ENCODE data around the gene GOLGA6L10.
"Not testable (repeated sequence)": the region's sequence is repeated elsewhere in the genome, so short reads cannot be mapped to it uniquely, and the experiment has no call there.

The GOLGA6L10 gene, protein sequence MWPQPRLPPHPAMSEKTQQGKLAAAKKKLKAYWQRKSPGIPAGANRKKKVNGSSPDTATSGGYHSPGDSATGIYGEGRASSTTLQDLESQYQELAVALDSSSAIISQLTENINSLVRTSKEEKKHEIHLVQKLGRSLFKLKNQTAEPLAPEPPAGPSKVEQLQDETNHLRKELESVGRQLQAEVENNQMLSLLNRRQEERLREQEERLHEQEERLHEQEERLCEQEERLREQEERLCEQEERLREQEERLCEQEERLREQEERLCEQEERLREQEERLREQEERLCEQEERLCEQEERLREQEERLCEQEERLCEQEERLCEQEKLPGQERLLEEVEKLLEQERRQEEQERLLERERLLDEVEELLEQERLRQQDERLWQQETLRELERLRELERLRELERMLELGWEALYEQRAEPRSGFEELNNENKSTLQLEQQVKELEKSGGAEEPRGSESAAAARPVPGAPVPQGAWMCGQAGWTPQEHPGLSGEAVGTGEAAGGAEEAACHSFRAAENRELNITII

DNA sequence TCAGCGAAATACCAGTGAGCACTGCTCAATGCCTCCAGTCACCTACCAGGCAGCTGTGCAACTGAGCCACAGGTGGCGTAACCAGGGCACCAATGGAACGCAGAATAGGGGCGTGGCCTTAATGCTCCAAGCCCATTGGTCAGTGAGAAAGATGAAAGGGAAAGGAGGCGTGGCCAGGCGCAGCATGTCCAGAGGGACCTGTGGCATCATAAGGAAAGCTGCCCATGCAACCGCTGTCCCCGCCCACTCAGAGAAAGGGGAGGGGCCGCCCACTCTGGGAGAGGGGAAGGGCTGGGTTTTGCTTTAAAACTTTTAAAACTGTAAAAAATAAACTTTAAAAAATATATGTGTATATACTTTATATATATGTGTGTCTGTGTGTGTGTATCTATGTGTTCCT is at the start of gene GOLGA6L10:
GOLGA6L10 (minus strand) TSS at position 101 of the 400 bp plus-strand sequence; CDS start at position 1, 100 bp downstream.
- not testable (repeated sequence) for H3K9me3 ChIP-seq (ENCODE audit: insufficient read depth, low read length, severe bottlenecking); ATAC-seq (ENCODE audit: insufficient read depth, low read depth); H3K36me3 ChIP-seq (ENCODE audit: insufficient read depth, low read length); H2AFZ ChIP-seq (ENCODE audit: low read depth, low read length); H3K4me1 ChIP-seq (ENCODE audit: insufficient read depth, low read length); H3K27me3 ChIP-seq (ENCODE audit: insufficient read depth, low read length, poor library complexity); H3K4me2 ChIP-seq (ENCODE audit: insufficient read depth, low read length); H4K20me1 ChIP-seq (ENCODE audit: insufficient read depth, low read length); H3K27ac ChIP-seq (ENCODE audit: low read length); H3K9ac ChIP-seq (ENCODE audit: low read depth, low read length); DNase-seq; H3K79me2 ChIP-seq (ENCODE audit: insufficient read depth, low read length); H3K4me3 ChIP-seq (ENCODE audit: low read depth in 1 of 2, low read length in 2 of 2)

DNA sequence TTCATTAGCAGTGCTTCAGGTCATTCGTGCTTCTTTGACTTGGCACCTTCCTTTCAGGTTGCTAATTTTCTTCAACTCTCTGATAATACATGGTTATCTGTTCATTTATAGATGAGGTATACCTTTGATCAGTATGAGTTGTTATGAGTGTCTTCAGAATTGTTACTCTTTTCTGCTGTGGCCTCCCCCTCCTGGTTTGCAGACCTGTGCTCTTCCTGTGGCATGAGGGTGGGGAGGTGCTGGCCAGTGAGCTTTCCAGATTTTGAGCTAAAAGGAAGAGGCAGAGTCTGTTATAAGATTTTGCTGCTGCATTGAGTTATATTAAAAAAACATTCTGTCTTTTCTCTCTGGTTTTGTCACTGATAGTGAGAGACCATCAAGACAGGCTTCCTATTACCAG is 49.5 kb upstream of the GOLGA6L10 start:
- DNase-seq (no peak), ATAC-seq (ENCODE audit: insufficient read depth, low read depth) (no peak)
- no peaks in the 10 kb centered on the region for H3K36me3 ChIP-seq (ENCODE audit: insufficient read depth, low read length)
- TF ChIP-seq, protein P1, sequence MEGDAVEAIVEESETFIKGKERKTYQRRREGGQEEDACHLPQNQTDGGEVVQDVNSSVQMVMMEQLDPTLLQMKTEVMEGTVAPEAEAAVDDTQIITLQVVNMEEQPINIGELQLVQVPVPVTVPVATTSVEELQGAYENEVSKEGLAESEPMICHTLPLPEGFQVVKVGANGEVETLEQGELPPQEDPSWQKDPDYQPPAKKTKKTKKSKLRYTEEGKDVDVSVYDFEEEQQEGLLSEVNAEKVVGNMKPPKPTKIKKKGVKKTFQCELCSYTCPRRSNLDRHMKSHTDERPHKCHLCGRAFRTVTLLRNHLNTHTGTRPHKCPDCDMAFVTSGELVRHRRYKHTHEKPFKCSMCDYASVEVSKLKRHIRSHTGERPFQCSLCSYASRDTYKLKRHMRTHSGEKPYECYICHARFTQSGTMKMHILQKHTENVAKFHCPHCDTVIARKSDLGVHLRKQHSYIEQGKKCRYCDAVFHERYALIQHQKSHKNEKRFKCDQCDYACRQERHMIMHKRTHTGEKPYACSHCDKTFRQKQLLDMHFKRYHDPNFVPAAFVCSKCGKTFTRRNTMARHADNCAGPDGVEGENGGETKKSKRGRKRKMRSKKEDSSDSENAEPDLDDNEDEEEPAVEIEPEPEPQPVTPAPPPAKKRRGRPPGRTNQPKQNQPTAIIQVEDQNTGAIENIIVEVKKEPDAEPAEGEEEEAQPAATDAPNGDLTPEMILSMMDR (IDR thresholded peaks at IDR 0.05; ENCODE audit: borderline replicate concordance, extremely low read depth, low read length, poor library complexity, severe bottlenecking), result no peak
- no peak for TF ChIP-seq EZH2 (IDR thresholded peaks at IDR 0.05; ENCODE audit: borderline replicate concordance, low read depth, low read length, severe bottlenecking)
- no peak overlapping the region for H3K9ac ChIP-seq (ENCODE audit: low read depth, low read length)
- no peak overlapping the region for H3K4me3 ChIP-seq (ENCODE audit: low read depth in 1 of 2, low read length in 2 of 2)
- H3K9me3 ChIP-seq (ENCODE audit: insufficient read depth, low read length, severe bottlenecking), result no peaks in the 10 kb centered on the region
- no peak overlapping the region for H3K27ac ChIP-seq (ENCODE audit: low read length)
- H3K4me1 ChIP-seq (ENCODE audit: insufficient read depth, low read length), result no peaks in the 10 kb centered on the region
- H3K79me2 ChIP-seq (ENCODE audit: insufficient read depth, low read length), result no peaks in the 10 kb centered on the region
- no peaks in the 10 kb centered on the region for H4K20me1 ChIP-seq (ENCODE audit: insufficient read depth, low read length)
- no peaks in the 10 kb centered on the region for H3K27me3 ChIP-seq (ENCODE audit: insufficient read depth, low read length, poor library complexity)
- no peak overlapping the region for H3K4me2 ChIP-seq (ENCODE audit: insufficient read depth, low read length)
- no peak overlapping the region for H2AFZ ChIP-seq (ENCODE audit: low read depth, low read length)

DNA sequence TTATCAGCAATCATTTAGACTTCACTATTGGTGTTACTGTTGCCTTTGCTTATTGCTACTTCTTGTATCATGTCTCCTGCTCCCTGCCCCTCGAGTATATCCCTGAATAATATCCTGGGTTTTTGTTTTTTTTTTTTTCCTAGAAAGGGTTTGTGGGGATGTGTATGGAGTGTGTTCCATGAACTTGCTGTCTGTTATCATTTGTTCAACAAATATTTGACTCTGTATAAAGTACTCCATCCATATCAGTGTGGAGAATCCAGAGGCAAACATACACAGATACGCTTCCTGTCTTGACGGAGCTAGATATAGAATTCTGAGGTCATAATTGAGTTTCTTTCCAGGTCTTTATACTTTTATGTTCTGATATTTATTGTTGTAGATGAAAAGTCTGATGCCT is 48.5 kb upstream of the GOLGA6L10 start:
- no peak for TF ChIP-seq EZH2 (IDR thresholded peaks at IDR 0.05; ENCODE audit: borderline replicate concordance, low read depth, low read length, severe bottlenecking)
- TF ChIP-seq, protein P1 (IDR thresholded peaks at IDR 0.05; ENCODE audit: borderline replicate concordance, extremely low read depth, low read length, poor library complexity, severe bottlenecking), result no peak
- no peak overlapping the region for H2AFZ ChIP-seq (ENCODE audit: low read depth, low read length)
- no peaks in the 10 kb centered on the region for H4K20me1 ChIP-seq (ENCODE audit: insufficient read depth, low read length)
- no peak overlapping the region for H3K9ac ChIP-seq (ENCODE audit: low read depth, low read length)
- H3K27me3 ChIP-seq (ENCODE audit: insufficient read depth, low read length, poor library complexity), result no peaks in the 10 kb centered on the region
- no peaks in the 10 kb centered on the region for H3K9me3 ChIP-seq (ENCODE audit: insufficient read depth, low read length, severe bottlenecking)
- no peaks in the 10 kb centered on the region for H3K36me3 ChIP-seq (ENCODE audit: insufficient read depth, low read length)
- H3K79me2 ChIP-seq (ENCODE audit: insufficient read depth, low read length), result no peaks in the 10 kb centered on the region
- no peak overlapping the region for H3K27ac ChIP-seq (ENCODE audit: low read length)
- DNase-seq (no peak), ATAC-seq (ENCODE audit: insufficient read depth, low read depth) (no peak)
- no peak overlapping the region for H3K4me3 ChIP-seq (ENCODE audit: low read depth in 1 of 2, low read length in 2 of 2)
- H3K4me1 ChIP-seq (ENCODE audit: insufficient read depth, low read length), result no peaks in the 10 kb centered on the region
- H3K4me2 ChIP-seq (ENCODE audit: insufficient read depth, low read length), result no peak overlapping the region

DNA sequence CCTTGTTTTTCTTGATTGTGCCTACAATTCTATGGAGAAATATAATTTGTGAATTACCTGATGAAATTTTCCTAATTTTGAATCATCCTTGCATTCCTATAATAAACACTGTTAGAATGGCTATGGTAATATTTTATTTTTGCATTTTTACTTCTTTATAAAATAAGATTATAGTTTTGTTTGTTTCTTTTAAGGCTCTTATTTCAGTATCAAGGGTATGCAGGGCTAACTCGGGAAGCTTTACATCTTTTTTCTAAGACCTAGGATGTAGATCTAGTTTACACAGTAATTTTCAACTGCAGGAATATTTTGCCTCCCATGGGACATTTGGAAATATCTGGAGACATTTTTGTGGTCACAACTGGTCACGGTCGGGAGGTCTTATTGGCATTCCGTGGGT is 46.5 kb upstream of the GOLGA6L10 start:
- H3K79me2 ChIP-seq (ENCODE audit: insufficient read depth, low read length); H3K9ac ChIP-seq (ENCODE audit: low read depth, low read length); H3K36me3 ChIP-seq (ENCODE audit: insufficient read depth, low read length); H3K27me3 ChIP-seq (ENCODE audit: insufficient read depth, low read length, poor library complexity); H3K4me2 ChIP-seq (ENCODE audit: insufficient read depth, low read length); H3K4me3 ChIP-seq (ENCODE audit: low read depth in 1 of 2, low read length in 2 of 2); H2AFZ ChIP-seq (ENCODE audit: low read depth, low read length); H3K27ac ChIP-seq (ENCODE audit: low read length); H3K9me3 ChIP-seq (ENCODE audit: insufficient read depth, low read length, severe bottlenecking); ATAC-seq (ENCODE audit: insufficient read depth, low read depth); H3K4me1 ChIP-seq (ENCODE audit: insufficient read depth, low read length); DNase-seq; H4K20me1 ChIP-seq (ENCODE audit: insufficient read depth, low read length): not testable (repeated sequence)

Data from DND-41 (cell line).